AG09309 (cell line): ENCODE measurements around the gene DEFB116.
"Not testable (repeated sequence)": the region's sequence is repeated elsewhere in the genome, so short reads cannot be mapped to it uniquely, and the experiment has no call there.

ENCODE experiments used
- DNase-seq: peaks from one replicate; pipeline ENCODE4 v3.0.0-alpha.2; 2010; ENCODE audit warnings: low read depth
- H3K4me3 ChIP-seq: 2 replicates; pipeline ENCODE4 v1.5.1; 2011; ENCODE audit warnings: mild to moderate bottlenecking, low read depth, low read length, moderate library complexity; ENCODE audit not compliant: control insufficient read depth
- CTCF ChIP-seq: IDR thresholded peaks from 2 replicates; pipeline ENCODE4 v1.5.1; 2011; ENCODE audit warnings: mild to moderate bottlenecking, low read depth, low read length, inconsistent platforms; ENCODE audit not compliant: insufficient read depth, control insufficient read depth; ENCODE audit errors: missing control alignments

The DEFB116 gene, protein sequence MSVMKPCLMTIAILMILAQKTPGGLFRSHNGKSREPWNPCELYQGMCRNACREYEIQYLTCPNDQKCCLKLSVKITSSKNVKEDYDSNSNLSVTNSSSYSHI

DNA sequence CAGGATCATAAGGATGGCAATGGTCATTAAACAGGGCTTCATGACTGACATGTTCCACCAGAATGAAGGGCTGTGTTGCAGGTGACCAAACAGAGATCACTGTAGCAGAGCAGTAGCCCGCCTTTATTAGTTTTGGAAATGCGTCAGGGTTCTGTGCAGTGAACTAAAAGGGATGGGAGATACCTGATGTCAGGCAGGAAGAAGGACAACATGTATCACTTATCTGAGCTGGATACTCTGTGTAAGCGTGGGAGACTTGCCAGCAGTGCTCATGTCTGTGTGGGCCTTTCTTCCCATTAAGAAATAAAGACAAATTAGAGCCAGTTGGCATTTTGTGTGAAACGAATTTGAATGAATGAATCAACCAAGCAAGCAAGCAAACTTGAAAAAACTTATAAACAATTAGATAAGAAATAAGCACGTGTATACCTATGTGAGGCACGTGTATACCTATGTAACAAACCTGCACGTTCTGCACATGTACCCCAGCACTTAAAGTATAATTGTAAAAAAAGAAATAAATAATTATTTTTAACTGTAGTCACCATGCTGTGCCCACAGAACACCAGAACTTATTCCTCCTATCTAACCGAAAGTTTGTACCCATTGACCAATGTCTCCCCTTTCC, at the start of gene DEFB116:
DEFB116 (minus strand) TSS at position 51 of the 628 bp plus-strand sequence; CDS start at position 51, 0 bp downstream.
- TF ChIP-seq CTCF: no peak
- DNase-seq: no peak
- H3K4me3 ChIP-seq: no peak within 1 kb of the TSS

- TF ChIP-seq CTCF: no peak
- no peak overlapping the region for H3K4me3 ChIP-seq
- DNase-seq: no peak
Observed at GRCh38 chr20:31355981-31356380, 47.6 kb upstream of the DEFB116 start.

DNA sequence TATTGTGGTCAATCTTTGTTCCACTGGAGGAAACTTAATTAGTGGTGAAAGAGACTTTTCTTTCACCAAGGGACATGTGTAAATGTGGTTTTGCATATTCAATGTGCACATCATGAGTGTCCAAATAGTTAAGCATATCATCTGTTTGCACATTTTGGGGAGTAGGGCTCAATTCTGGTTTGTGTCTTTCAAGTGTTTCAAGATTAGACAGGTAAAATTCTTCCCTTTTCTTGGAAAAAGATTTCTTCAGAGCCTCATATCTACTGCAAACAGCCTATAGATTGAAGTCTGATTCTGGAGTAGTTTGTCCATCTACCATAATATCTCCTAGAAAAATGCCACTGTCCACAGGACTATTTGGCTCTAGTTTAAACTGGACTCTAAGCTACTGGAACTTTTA, 33.1 kb upstream of the DEFB116 start:
- DNase-seq: no peak
- TF ChIP-seq CTCF: no peak
- no peak overlapping the region for H3K4me3 ChIP-seq

GRCh38 chr20:31330893-31331292, 22.5 kb upstream of the DEFB116 start:
- no peak for TF ChIP-seq CTCF
- no peak overlapping the region for H3K4me3 ChIP-seq
- no peak for DNase-seq

DNA sequence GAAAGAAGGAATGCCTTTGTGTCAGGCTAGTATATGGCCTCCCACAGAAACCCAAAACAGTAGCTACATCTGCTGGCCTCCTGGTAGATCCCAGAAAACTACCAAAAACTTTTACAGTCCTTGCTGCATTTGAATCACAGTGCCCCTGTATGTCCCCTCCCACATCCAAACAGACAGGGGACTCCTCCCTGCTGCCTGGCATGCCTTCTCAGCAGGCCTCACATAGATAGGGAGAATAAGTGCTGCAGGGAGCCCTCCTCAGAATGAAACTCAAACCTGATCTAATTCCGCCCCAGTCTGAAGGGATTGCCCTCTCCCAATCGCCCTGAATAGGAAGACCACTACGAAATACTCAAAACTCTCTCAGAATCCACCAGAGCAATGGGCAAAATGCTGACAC, 14.1 kb upstream of the DEFB116 start:
- no peak for TF ChIP-seq CTCF
- DNase-seq: no peak
- no peak overlapping the region for H3K4me3 ChIP-seq

- DNase-seq, H3K4me3 ChIP-seq: not testable (repeated sequence)
Observed at GRCh38 chr20:31284964-31285363, 23.4 kb downstream of the DEFB116 start.

DNA sequence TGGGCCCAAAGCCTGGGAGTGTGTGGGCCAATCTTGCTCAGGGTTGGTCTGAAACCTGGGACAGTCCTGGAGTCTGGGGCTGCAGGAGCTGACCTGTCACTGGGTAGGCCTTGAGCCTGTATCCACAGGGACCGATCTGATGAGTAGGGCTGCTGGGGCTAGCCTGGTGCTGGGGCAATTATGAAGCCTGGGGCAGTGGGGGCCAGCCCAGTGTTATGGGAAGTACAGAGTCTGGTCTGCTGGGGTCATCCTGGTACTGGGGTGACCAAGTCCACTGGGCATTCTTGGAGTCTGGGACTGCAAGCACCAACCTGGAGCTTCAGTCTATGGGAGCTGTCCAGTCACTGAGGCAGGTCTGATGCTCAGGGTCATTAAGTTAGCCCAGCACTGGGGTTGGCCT, 30.2 kb downstream of the DEFB116 start:
- no peak for TF ChIP-seq CTCF
- no peak overlapping the region for H3K4me3 ChIP-seq
- DNase-seq: no peak
